Activated CD8-positive, alpha-beta memory T cell treated with anti-CD3 and anti-CD28 coated beads for 1 hour (primary cell): Measurements from ENCODE around the gene SLC5A2.
A peak's percentile ranks its signal among the peaks of the same experiment; 100 is the strongest.

Experiments
- DNase-seq, 2 donors: peaks; one replicate each; pipeline ENCODE4 v3.0.0-alpha.2; 2020; ENCODE audit warnings: low read depth in 1 of 2; ENCODE audit errors: extremely low read depth in 1 of 2

SLC5A2 gene

DNA sequence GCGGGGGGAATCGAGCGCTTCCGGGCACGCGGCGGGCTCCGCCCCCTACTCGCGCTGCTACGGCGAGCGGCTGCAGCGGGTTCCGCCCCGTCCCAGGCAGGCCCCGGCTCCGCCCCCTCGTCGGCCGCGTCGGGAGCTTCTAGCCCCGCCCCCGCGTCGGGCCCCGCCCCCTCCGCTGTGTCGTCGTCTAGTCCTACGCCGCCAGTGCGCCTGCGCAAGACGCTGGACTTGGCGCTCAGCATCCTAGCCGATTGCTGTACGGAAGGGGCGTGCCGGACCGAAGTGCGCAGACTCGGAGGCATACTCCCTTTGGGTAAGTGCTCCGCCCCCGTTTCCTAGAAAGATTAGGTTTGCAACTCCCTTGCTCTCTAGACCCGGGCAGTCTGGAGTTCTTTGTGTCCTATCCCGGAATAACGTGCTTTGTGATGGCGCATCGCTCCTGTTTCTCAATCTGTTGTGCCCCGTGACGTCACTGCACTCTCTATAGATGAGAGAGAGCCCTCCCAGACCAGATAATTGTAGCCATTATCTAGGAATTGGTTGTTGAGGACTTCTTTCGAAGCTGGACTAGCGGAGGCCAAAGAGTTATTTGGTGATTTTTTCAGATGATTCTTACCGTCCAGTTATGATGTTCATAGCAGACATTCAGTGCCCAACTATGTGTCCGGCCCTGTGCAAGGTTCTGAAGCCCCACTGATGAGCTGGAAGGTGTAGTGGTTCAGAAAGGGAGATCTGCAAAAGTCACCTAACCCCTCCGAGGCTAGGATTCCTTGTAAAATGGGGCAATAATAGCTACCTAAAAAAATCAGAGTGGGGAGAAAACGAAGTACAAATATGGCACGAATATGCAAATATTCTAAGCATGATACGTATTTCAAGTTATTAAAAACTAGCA, 23.0 kb upstream of the SLC5A2 start:
- DNase-seq, result peak; percentile 100

DNA sequence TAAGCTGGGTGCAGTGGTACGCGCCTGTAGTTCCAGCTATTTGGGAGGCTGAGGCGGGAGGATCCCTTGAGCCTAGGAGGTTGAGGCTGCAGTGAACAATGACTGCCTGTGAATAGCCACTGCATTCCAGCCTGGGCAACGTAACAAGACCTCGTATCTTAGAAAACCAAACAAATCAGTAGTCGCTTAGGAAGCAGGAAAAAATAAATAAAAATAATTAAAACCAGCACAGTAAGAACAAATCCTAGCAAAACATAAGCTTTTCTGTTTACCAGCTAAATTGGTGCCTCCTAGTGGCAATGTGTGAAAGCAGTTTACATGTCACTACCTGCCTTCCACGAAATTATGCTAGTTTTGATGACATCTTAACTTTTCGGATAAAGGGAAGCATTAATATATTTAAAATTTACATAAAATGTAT, 22.3 kb upstream of the SLC5A2 start:
- DNase-seq, result no peak

DNA sequence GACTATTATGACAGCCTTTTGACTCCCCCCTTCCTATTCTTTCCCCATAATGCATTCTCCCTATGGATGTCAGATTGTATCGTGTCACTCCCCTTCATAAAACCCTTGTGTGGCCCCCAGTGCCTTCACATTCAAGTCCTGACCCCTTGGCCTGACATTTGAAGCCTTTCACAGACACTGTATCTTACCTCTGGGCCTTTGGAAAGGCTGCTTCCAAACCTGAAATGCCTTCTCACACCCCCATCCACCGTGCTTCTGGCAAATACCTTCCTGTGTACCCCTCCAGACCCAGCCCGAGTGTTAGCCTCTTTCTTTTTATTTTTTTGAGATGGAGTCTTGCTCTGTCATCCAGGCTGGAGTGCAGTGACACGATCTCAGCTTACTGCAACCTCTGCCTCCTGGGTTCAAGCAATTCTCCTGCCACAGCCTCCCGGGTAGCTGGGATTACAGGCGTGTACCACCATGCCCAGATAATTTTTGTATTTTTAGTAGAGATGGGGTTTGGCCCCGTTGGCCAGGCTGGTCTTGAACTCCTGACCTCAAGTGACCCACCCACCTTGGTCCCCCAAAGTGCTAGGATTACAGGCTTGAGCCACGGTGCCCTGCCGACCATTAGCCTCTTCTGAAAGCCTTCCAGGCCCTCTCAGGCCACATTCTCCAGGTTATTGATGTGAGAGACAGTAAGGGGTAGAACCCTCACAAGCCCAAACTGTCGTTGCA, 21.6 kb upstream of the SLC5A2 start:
- DNase-seq, result no peak

DNA sequence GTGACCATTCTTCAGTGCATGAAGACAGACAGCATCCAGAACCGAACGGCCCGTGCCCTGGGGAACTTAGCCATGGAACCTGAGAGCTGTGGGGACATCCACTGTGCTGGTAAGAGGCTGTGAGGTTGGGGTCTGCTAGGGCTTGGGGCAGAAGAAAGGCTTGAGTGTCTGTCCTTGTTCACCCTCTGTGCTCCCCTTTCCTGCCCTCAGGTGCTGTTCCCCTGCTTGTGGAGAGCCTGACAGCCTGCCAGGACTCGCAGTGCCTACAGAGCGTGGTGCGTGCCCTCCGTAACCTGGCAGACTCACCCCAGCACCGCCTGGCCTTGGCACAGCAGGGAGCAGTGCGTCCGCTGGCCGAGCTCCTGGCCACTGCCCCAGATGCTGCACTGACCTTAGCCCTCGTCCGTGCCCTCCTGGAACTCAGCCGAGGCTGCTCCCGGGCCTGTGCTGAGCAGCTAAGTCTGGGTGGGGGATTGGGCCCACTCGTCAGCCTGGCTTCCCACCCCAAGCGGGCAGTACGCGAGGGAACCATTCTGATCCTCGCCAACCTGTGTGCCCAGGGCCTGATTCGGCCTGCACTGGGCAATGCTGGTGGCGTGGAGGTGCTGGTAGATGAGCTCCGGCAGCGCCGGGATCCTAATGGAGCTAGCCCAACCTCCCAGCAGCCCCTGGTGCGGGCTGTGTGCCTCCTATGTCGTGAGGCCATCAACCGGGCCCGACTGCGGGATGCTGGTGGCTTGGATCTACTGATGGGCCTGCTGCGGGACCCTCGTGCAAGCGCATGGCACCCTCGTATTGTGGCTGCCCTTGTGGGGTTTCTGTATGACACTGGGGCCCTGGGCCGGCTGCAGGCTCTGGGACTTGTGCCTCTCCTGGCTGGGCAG, 20.8 kb upstream of the SLC5A2 start:
- no peak for DNase-seq

DNA sequence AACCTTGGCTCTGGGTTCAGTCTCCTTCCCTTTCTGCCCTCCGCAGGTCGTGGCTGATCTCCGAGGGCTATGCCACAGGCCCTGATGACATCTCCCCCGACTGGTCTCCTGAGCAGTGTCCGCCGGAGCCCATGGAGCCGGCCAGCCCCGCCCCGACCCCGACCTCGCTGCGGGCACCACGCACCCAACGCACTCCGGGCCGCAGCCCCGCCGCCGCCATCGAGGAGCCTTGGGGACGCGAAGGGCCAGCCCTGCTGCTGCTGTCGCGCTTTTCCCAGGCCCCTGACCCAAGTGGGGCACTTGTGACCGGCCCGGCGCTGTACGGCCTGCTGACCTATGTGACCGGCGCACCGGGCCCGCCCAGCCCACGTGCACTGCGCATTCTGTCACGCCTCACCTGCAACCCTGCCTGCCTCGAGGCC, 18.6 kb upstream of the SLC5A2 start:
- DNase-seq, result no peak

DNA sequence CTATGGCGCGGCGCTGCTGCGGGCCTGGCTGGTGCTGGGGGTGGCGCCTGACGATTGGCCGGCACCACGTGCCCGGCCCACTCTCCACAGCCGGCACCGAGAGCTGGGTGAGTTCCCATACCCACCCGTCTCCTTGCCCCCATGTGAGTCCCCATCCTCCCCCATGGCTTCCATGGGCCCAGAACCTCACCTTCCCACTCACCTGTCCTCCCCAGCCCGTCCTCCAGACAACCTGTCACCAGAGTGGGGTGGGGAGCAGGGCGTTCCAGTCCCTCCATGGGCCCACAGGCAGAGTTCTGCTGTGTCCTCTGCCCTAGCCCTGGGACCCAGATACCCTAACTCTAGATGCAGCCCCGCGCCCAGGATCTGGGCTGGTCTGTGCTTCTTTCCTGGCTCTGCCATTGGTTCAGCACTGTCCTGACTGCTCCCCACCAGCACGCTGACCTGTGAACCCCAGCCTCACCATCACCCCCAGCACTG, 18.1 kb upstream of the SLC5A2 start:
- no peak for DNase-seq

DNA sequence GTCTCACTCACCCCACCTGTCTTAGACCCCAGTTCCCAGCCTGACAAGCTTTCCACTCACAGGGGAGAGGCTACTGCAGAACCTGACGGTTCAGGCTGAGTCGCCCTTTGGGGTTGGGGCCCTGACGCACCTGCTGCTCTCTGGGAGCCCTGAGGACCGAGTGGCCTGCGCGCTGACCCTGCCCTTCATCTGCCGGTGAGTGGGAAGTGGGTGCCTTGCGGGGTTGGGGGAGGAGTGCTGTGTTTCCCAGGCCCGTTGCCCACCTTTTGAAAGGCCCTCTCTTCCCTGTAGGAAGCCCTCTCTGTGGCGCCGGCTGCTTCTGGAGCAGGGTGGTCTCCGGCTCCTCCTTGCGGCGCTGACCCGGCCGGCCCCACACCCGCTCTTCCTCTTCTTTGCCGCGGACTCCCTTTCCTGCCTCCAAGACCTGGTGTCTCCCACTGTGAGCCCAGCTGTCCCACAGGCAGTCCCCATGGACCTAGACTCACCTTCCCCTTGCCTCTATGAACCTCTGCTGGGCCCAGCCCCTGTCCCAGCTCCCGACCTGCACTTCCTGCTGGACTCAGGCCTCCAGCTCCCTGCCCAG, 17.0 kb upstream of the SLC5A2 start:
- DNase-seq, result no peak

DNA sequence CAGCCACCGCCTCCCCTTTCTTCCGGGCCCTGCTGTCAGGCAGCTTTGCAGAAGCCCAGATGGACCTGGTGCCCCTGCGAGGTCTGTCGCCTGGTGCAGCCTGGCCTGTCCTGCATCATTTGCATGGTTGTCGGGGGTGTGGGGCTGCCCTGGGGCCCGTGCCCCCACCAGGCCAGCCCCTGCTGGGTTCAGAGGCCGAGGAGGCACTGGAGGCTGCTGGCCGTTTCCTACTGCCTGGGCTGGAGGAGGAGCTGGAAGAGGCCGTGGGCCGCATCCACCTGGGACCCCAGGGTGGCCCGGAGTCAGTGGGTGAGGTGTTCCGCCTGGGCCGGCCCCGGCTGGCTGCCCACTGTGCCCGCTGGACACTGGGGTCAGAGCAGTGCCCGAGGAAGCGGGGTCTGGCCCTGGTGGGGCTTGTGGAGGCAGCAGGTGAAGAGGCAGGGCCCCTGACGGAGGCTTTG, 16.5 kb upstream of the SLC5A2 start:
- DNase-seq, result no peak

DNA sequence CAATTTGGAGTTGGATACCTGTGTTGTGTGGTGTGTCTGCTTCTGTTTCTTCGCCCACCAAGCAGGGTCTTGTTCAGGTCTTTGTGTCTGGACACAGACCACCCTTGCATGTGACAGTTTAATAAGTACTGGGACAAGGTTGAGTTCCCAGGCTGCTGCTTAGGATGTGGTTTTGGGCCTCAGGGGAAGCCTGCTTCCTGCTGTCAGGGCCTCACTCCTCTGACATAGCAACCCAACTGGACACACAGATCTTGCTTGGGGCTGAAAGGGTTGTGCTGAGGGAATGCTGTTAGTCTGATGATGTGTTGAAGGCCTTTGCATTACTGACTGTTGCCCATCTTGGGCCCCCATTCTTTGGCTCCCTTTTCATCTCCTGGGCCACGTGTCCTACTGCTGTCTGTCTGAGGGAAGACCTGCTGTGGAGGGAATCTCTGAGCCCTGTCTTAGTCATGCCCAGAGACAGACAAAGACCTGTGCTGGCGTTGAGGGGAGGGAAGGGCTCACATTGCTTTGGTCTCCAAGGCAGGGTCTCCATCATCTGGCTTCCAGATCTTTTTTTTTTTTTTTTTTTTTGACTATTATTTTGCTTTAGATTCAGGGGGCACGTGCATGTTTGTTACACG, 15.7 kb upstream of the SLC5A2 start:
- DNase-seq, result no peak

DNA sequence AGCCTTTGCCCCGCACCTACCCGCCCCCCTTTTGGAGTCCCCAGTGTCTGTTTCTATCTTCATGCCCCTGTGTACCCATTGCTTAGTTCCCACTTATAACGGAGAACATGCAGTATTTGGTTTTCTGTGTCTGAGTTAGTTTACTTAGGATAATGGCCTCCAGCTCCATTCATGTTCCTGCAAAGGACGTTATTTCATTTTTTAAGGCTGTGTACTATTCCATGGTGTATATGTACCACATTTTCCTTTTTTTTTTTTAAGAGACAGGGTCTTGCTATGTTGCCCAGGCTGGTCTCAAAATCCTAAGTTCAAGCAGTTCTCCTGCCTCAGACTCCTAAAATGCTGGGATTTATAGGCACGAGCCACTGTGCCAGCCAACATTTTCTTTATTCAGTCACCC, 15.1 kb upstream of the SLC5A2 start:
- DNase-seq, result no peak

DNA sequence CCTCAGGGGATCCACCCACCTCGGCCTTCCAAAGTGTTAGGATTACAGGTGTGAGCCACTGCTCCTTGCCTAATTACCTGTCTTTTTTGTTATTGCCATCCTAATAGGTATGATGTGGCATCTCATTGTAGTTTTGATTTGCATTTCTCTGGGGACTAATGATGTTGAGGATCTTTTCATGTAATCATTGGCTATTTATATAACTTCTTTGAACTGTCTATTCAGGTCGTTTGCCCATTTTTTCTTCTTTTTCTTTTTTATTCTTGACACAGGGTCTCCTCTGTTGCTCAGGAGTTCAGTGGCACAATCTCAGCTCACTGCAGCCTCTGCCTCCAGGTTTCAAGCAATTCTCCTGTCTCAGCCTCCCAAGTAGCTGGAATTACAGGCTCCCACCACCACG, 12.3 kb upstream of the SLC5A2 start:
- DNase-seq, result no peak

DNA sequence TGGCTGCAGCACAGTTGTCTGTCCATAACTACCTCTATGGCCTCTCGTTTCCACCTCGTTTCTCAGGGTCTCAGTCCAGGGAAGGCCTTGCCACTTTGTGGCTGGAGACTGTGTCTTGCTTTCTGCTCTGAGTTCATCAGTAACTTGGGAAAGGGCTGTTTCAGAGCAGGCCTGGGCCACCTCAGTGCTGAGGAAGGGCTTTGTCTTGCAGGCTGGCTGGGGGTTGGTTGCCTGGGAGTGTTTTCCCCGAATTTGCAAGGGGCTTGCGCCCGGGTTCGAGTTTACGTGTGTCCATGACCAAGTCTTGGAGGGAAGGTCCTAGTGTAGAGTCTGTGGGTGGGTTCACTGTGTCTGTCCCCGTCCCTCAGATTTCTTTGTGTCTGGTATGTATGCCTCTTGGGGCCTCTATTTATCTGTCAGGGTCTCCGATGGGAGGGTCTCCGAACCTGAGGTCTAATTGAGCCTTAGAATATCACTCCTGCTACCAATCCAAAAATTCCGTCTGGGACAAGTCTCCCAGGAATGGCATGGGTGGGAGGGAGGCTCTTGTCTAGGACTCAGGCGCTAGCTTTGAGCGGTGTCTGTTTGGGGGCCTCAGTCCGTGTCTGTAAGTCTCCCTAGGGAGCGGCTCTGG, 11.6 kb upstream of the SLC5A2 start:
- DNase-seq, result no peak

DNA sequence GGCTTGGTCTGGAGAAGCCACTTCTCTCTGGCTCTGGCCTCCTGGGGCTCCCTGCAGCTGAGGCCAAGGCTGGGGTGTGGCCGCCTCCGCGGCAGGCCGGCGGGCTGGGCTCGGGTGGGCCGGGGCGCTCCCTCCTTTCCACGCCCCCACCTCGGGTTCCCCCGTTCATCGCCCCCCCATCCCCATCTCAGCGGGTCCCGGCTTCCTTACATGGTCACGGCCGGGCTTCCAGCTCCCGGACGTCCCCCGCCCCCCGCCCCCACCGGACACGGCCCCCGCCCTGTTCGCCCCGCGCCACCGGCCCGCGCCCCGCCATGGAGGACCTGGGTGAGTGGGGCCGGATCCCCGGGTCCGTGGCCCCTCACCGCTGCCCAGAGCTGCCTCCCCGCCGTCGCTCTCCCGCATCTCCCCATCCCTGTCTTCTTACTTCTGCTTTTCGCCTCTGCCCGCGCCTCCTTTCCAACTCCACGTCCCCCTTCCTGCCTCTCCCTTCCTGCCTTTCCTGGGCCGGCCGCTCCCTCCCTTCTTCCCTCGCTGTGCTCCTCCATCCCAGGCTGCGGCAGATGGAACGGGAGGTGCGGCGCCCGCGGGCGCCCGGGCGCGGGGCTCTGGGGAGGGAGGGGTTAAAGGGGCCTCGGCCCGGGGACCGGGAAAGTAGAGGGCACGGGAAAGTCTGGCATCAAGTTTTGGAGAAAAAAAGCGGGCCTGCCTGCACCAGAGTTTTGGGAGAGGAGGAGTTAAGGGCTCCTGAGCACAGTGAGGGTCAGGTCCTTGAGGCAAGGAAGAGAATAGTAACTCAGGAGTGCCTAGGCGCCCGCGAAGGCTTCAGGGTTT, 10.8 kb upstream of the SLC5A2 start, which contains the start of gene TGFB1I1:
TGFB1I1 (plus strand) TSS at position 278 of the 834 bp plus-strand sequence; CDS start at position 315, 37 bp downstream.
- no peak for DNase-seq

DNA sequence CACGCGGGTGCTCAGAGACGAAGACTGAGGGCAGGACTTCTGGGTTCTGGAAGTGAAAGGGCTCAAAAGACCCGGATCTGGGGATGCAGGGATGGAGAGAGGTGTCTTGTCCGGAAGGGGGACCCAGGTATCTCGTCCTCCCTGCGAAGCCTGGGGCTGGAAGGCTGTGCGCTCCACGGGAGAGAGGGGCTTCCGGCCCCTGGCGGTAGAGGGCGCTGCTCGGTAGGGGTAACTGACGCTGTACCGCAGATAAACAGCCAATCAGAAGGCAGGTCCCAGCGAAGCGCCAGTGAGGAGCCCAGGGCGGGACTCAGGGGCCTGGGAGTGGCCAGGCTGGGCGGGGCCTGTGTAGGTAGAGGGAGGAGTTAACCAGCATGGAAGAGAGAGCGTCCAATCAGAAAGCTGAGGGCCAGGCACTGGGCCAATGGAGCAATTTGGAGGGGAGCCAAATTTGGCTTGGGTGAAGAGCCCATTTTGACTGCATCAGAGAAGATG, 10.2 kb upstream of the SLC5A2 start:
- DNase-seq, result no peak

DNA sequence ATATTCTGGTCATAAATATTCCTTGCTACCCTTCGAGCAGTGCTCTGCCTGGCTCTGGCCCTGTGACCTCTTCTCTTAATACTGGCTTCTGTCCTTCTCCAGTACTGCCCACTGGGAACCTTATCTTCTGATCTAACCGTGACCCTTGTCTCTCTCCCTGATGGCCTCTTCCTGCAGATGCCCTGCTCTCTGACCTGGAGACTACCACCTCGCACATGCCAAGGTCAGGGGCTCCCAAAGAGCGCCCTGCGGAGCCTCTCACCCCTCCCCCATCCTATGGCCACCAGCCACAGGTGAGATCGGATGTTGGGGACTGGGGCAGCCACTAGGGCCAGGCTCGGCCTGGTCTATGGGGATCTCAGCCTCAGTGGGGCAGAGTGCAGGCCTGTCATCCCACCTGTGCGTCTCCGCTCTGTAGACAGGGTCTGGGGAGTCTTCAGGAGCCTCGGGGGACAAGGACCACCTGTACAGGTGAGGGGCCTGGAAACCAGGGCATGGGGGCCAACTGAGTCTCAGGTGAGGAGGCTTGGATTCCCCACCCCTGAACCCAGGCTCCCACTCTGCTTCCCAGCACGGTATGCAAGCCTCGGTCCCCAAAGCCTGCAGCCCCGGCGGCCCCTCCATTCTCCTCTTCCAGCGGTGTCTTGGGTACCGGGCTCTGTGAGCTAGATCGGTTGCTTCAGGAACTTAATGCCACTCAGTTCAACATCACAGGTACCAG, 9.5 kb upstream of the SLC5A2 start:
- no peak for DNase-seq

DNA sequence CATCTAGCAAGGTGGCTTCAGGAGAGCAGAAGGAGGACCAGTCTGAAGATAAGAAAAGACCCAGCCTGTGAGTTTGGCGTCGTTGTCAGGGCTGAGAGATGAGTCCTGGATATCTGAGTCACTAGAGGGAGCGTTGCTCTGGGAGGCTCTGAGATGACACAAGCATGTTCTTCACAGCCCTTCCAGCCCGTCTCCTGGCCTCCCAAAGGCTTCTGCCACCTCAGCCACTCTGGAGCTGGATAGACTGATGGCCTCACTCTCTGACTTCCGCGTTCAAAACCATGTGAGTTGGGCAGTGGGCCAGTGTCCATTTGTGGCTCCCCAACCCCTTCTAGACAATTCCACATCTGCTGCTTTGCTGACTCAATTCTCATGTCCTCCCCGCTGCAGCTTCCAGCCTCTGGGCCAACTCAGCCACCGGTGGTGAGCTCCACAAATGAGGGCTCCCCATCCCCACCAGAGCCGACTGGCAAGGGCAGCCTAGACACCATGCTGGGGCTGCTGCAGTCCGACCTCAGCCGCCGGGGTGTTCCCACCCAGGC, 8.7 kb upstream of the SLC5A2 start:
- DNase-seq, result no peak
